IPS-20b (cell line): Measurements from ENCODE around the gene FGR.

Experiments used
- H3K27ac ChIP-seq: one replicate; pipeline ENCODE4 v1.5.1; 2013; ENCODE audit warnings: low read length
- H3K27me3 ChIP-seq: 2 replicates; pipeline ENCODE4 v1.6.1; 2013; ENCODE audit warnings: mild to moderate bottlenecking, low read length, inconsistent platforms; ENCODE audit not compliant: insufficient read depth
- H3K36me3 ChIP-seq: 2 replicates; pipeline ENCODE4 v1.6.1; 2013; ENCODE audit warnings: low read depth, mild to moderate bottlenecking, inconsistent platforms, low read length, moderate library complexity; ENCODE audit not compliant: insufficient read depth
- H3K4me1 ChIP-seq: 2 replicates; pipeline ENCODE4 v1.6.1; 2013; ENCODE audit warnings: mild to moderate bottlenecking, control low read depth, inconsistent platforms, low read length, moderate library complexity; ENCODE audit not compliant: insufficient read depth
- H3K4me3 ChIP-seq: 2 replicates; pipeline ENCODE4 v1.5.1; 2013; ENCODE audit warnings: mild to moderate bottlenecking, low read length, inconsistent platforms
- H3K9ac ChIP-seq: 2 replicates; pipeline ENCODE4 v1.6.1; 2013; ENCODE audit warnings: low read depth, mild to moderate bottlenecking, inconsistent platforms, low read length, moderate library complexity
- H3K9me3 ChIP-seq: 2 replicates; pipeline ENCODE4 v1.6.1; 2013; ENCODE audit warnings: mild to moderate bottlenecking, low read depth, low read length, inconsistent platforms; ENCODE audit not compliant: insufficient read depth

Gene FGR

GRCh38 chr1:27668121-27668807, 33.3 kb upstream of the FGR start:
- no peaks in the 10 kb centered on the region for H3K36me3 ChIP-seq
- H3K9me3 ChIP-seq: no peaks in the 10 kb centered on the region
- H3K4me3 ChIP-seq: no peak overlapping the region
- H3K27ac ChIP-seq: no peak overlapping the region
- no peak overlapping the region for H3K9ac ChIP-seq
- H3K4me1 ChIP-seq: peaks cover 6% of the 10 kb centered on the region; the same call in 1 of the 2 replicates
- H3K27me3 ChIP-seq: peaks cover 15% of the 10 kb centered on the region

DNA sequence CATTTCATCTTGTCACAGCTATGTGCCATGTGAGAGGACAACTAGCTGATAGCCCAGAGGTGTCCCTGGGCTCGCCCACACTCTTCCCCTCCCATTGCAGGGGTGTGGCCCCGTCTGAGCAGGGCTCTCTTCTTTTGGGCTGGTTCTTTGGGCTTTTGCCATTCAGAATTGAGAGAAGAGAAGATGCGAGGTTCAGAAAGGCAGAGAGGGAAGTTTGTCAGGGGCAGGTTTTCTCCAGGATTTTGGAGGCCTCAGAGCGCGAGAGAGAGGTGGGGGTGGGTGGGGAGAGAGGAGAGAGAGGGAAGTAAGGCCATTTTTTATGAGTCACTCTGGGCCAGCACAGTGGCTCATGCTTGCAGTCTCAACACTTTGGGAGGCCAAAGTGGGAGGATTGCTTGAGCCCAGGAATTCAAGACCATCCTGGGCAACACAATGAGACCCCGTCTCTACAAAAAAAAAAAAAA, 31.8 kb upstream of the FGR start:
- no peak overlapping the region for H3K9ac ChIP-seq
- H3K4me3 ChIP-seq: no peak overlapping the region
- H3K27ac ChIP-seq: no peak overlapping the region
- H3K27me3 ChIP-seq: peaks cover 15% of the 10 kb centered on the region
- peaks cover 7% of the 10 kb centered on the region; the same call in 1 of the 2 replicates for H3K4me1 ChIP-seq
- H3K36me3 ChIP-seq: no peaks in the 10 kb centered on the region
- H3K9me3 ChIP-seq: no peaks in the 10 kb centered on the region

DNA sequence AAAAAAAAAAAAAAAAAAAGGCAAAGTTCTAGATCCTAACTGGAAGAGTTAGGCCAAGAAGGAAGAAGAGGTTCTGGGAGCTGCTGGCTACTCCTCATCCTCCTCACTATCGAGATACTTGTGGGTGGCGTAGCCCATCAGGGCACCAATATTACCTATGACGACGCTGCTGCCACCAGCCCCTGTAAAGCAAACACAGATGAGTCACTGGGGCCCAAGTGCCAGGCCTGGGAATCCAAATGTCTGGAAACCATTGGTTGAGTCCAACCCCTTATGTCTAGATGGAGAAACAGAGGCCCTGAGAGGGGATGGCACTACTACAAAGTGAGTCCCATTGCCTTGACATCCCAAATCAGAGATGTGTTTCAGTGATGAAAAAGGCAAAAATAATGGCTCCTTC, 31.3 kb upstream of the FGR start:
- peaks cover 15% of the 10 kb centered on the region for H3K27me3 ChIP-seq
- peaks cover 7% of the 10 kb centered on the region; the same call in 1 of the 2 replicates for H3K4me1 ChIP-seq
- no peak overlapping the region for H3K27ac ChIP-seq
- H3K9ac ChIP-seq: no peak overlapping the region
- no peak overlapping the region for H3K4me3 ChIP-seq
- H3K36me3 ChIP-seq: no peaks in the 10 kb centered on the region
- no peaks in the 10 kb centered on the region for H3K9me3 ChIP-seq

GRCh38 chr1:27665016-27665651, 30.1 kb upstream of the FGR start:
- no peaks in the 10 kb centered on the region for H3K36me3 ChIP-seq
- H3K27ac ChIP-seq: no peak overlapping the region
- H3K9me3 ChIP-seq: no peaks in the 10 kb centered on the region
- H3K4me3 ChIP-seq: no peak overlapping the region
- H3K27me3 ChIP-seq: peaks cover 10% of the 10 kb centered on the region
- no peak overlapping the region for H3K9ac ChIP-seq
- peaks cover 7% of the 10 kb centered on the region; the same call in 1 of the 2 replicates for H3K4me1 ChIP-seq

- Histone ChIP-seq H3K9me3 (no peaks in the 10 kb centered on the region), H3K4me1 (peaks cover 7% of the 10 kb centered on the region; the same call in 1 of the 2 replicates), H3K9ac (no peak overlapping the region), H3K4me3 (no peak overlapping the region), H3K27me3 (peaks cover 5% of the 10 kb centered on the region), H3K27ac (no peak overlapping the region), H3K36me3 (no peaks in the 10 kb centered on the region)
Measured at GRCh38 chr1:27664291-27664690, 29.3 kb upstream of the FGR start.

- no peaks in the 10 kb centered on the region for H3K9me3 ChIP-seq
- peaks cover 14% of the 10 kb centered on the region for H3K4me1 ChIP-seq
- H3K4me3 ChIP-seq: no peak overlapping the region
- no peaks in the 10 kb centered on the region for H3K36me3 ChIP-seq
- peaks cover 13% of the 10 kb centered on the region; the same call in 1 of the 2 replicates for H3K27me3 ChIP-seq
- H3K9ac ChIP-seq: peak overlapping the region; percentile 7; the same call in 1 of the 2 replicates
- H3K27ac ChIP-seq: peak overlapping the region; percentile 10
Measured at GRCh38 chr1:27662707-27663393, 27.9 kb upstream of the FGR start.

DNA sequence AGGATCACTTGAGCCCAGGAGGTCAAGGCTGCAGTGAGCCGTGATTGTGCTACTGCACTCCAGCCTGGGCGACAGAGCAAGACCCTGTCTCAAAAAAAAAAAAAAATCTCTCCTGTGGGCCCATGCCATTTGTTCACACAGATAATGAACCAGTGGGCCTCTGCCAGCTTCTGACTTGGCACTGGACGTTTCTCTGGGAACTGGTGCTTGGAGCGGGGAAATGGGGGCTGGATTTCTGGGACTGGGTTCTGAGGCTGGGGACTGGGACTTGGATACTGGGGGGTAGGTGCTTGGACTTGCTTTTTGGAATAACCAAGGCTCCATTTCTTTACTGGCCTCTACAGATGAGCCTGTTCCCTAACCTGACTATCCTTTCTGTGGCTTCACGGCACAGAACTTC, 27.3 kb upstream of the FGR start:
- peaks cover 13% of the 10 kb centered on the region; the same call in 1 of the 2 replicates for H3K27me3 ChIP-seq
- no peak overlapping the region for H3K9ac ChIP-seq
- H3K27ac ChIP-seq: no peak overlapping the region
- H3K9me3 ChIP-seq: no peaks in the 10 kb centered on the region
- H3K4me1 ChIP-seq: peaks cover 14% of the 10 kb centered on the region
- no peaks in the 10 kb centered on the region for H3K36me3 ChIP-seq
- no peak overlapping the region for H3K4me3 ChIP-seq

GRCh38 chr1:27661412-27662075, 26.6 kb upstream of the FGR start:
- no peak overlapping the region for H3K4me3 ChIP-seq
- H3K4me1 ChIP-seq: peaks cover 14% of the 10 kb centered on the region
- H3K9ac ChIP-seq: no peak overlapping the region
- H3K36me3 ChIP-seq: no peaks in the 10 kb centered on the region
- peaks cover 13% of the 10 kb centered on the region; the same call in 1 of the 2 replicates for H3K27me3 ChIP-seq
- no peak overlapping the region for H3K27ac ChIP-seq
- no peaks in the 10 kb centered on the region for H3K9me3 ChIP-seq

DNA sequence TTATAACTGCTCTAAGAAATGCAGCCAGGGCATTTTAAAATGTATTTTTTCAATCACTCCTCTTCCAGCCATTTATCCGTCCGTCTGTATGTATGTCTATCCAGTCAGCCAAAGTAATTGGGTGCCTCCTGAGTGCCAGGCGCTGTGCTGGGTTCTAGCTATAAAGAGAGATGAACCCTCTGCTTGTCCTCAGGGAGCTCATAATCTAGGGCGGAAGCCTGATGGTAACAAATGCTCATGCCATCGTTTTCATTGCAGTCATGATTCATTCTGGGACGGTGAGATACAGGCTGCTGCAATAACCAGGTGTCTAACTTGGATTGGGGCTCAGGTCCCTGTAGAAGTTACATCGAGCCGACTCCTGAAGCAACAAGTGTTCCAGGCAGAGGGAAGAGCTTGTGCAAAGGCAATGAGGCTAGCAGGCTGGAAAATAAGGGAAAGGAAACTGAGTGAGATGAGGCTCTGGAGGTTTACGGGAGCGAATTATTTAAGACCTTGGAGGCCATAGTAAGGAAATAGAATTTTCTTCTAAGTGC, 25.4 kb upstream of the FGR start:
- peaks cover 13% of the 10 kb centered on the region; the same call in 1 of the 2 replicates for H3K27me3 ChIP-seq
- H3K4me3 ChIP-seq: peak overlapping the region; percentile 64
- H3K36me3 ChIP-seq: no peaks in the 10 kb centered on the region
- H3K9ac ChIP-seq: no peak overlapping the region
- H3K27ac ChIP-seq: no peak overlapping the region
- no peaks in the 10 kb centered on the region for H3K9me3 ChIP-seq
- peaks cover 17% of the 10 kb centered on the region for H3K4me1 ChIP-seq

GRCh38 chr1:27659497-27660299, 24.7 kb upstream of the FGR start:
- Histone ChIP-seq H3K9me3 (no peaks in the 10 kb centered on the region), H3K4me1 (peaks cover 17% of the 10 kb centered on the region), H3K4me3 (peak overlapping the region; percentile 64), H3K9ac (peak overlapping the region; percentile 2; the same call in 1 of the 2 replicates), H3K27me3 (peaks cover 13% of the 10 kb centered on the region; the same call in 1 of the 2 replicates), H3K27ac (no peak overlapping the region), H3K36me3 (no peaks in the 10 kb centered on the region)
